CD8-positive, alpha-beta memory T cell (primary cell): ENCODE results near the gene CALU. TPM values are rescaled to one million over a fixed set of nuclear protein-coding genes. Genes with fewer than 3 reads are reported as not detected.

Experiments
- CTCF ChIA-PET: fragments of 350-600 bp; sonication (Branson Sonifier 250); formaldehyde crosslinking; loops from one replicate; lab custom pipeline; 2021; ENCODE audit warnings: antibody characterized with exemption; lab: Charles Lee
- POLR2A ChIA-PET: fragments of 350-600 bp; sonication (Branson Sonifier 250); formaldehyde crosslinking; loops from one replicate; lab custom pipeline; 2021; ENCODE audit warnings: antibody characterized with exemption; lab: Charles Lee
- DNase-seq, 5 donors: peaks; one replicate each; pipeline versions ENCODE4 v3.0.0 to v3.0.0-alpha.2; 2020 to 2022; ENCODE audit warnings: mixed read lengths in 1 of 5
- H3K27ac ChIP-seq: one replicate; pipeline ENCODE4 v1.7.0; 2013; ENCODE audit warnings: low read depth, mild to moderate bottlenecking, low read length, moderate library complexity
- H3K27me3 ChIP-seq: 2 replicates; pipeline ENCODE4 v1.7.0; 2013; ENCODE audit warnings: low read length, mild to moderate bottlenecking; ENCODE audit not compliant: insufficient read depth, poor library complexity, severe bottlenecking
- H3K36me3 ChIP-seq: 2 replicates; pipeline ENCODE4 v1.7.0; 2013; ENCODE audit warnings: mild to moderate bottlenecking, low read length, moderate library complexity; ENCODE audit not compliant: insufficient read depth
- H3K4me1 ChIP-seq: 2 replicates; pipeline ENCODE4 v1.7.0; 2013; ENCODE audit warnings: mild to moderate bottlenecking, low read length, moderate library complexity; ENCODE audit not compliant: insufficient read depth
- H3K4me3 ChIP-seq: 2 replicates; pipeline ENCODE4 v1.7.0; 2013; ENCODE audit warnings: mild to moderate bottlenecking, low read length
- H3K9me3 ChIP-seq: 2 replicates; pipeline ENCODE4 v1.7.0; 2013; ENCODE audit warnings: mild to moderate bottlenecking, low read length
- H3K27ac Mint-ChIP-seq, 8 donors: one replicate each; pipeline ENCODE4 v1.8.0; 2020 to 2021; ENCODE audit warnings: mixed read lengths in 8 of 8, mild to moderate bottlenecking in 6 of 8, inconsistent platforms in 3 of 8, moderate library complexity in 3 of 8
- H3K27me3 Mint-ChIP-seq, 2 donors: one replicate each; pipeline ENCODE4 v1.8.0; 2020 to 2021; ENCODE audit warnings: mixed read lengths in 2 of 2, mild to moderate bottlenecking in 1 of 2, moderate library complexity in 1 of 2
- H3K36me3 Mint-ChIP-seq, 3 donors: one replicate each; pipeline ENCODE4 v1.8.0; 2020 to 2021; ENCODE audit warnings: mixed read lengths in 3 of 3, inconsistent platforms in 1 of 3, mild to moderate bottlenecking in 1 of 3
- H3K4me1 Mint-ChIP-seq, 3 donors: one replicate each; pipeline ENCODE4 v1.8.0; 2020 to 2021; ENCODE audit warnings: mixed read lengths in 3 of 3, inconsistent platforms in 1 of 3, mild to moderate bottlenecking in 1 of 3
- H3K4me3 Mint-ChIP-seq, 7 donors: one replicate each; pipeline ENCODE4 v1.8.0; 2020 to 2021; ENCODE audit warnings: mixed read lengths in 7 of 7, mild to moderate bottlenecking in 6 of 7, moderate library complexity in 4 of 7, inconsistent platforms in 2 of 7
- H3K9me3 Mint-ChIP-seq, 5 donors: one replicate each; pipeline ENCODE4 v1.8.0; 2020 to 2022; ENCODE audit warnings: mixed read lengths in 5 of 5, mild to moderate bottlenecking in 3 of 5, moderate library complexity in 2 of 5, inconsistent platforms in 1 of 5
- polyA plus RNA-seq: library from polyadenylated mRNA; unstranded; fragments of 300-500 nt; fragmentation: Illumina TruSeq; gene quantifications from one replicate; pipeline ENCODE4 v1.2.3, GENCODE V29; 2021
- total RNA-seq, 2 experiments: library from RNA; stranded (reverse); gene quantifications; one replicate each; pipeline ENCODE4 v1.2.3, GENCODE V29; 2021

CALU gene
- total and polyA plus RNA-seq, 3 experiments from 2014 or later: 28.8 to 52.0 (median 51.4) TPM

DNA sequence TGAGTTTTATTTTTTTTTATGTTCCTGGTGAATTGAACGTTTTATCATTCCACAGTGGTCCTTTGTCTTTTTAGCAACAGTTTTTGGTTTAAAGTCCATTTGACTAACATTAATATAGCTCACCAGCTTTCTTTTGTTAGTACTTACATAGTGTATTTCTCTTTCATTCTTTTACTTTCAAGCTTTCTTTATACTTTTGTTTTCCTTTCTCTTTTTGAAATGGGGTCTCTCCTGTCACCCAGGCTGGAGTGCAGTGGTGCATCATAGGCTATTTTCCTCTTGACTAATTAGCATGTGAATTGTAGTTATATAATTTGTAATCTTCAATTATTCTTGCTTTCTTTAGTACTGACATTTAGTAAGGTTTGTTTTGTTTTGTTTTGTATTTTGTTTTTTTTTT, 39.3 kb upstream of the CALU start:
- peaks cover 45 to 60% of the 10 kb centered on the region in 2 donors for H3K27me3 Mint-ChIP-seq
- H3K27ac Mint-ChIP-seq: no peak overlapping the region
- Histone ChIP-seq H3K9me3 (no peaks in the 10 kb centered on the region), H3K4me3 (no peak overlapping the region), H3K27ac (no peak overlapping the region), H3K4me1 (no peaks in the 10 kb centered on the region), H3K27me3 (peaks cover 32% of the 10 kb centered on the region), H3K36me3 (no peaks in the 10 kb centered on the region)
- no peak overlapping the region for H3K4me3 Mint-ChIP-seq
- no peaks in the 10 kb centered on the region for H3K9me3 Mint-ChIP-seq
- no peaks in the 10 kb centered on the region for H3K36me3 Mint-ChIP-seq
- H3K4me1 Mint-ChIP-seq: peaks cover 8 to 15% (median 14%) of the 10 kb centered on the region in 3 donors
- ChIA-PET POLR2A (interaction anchor here (0.8 kb wide), 1 partner anchor 167 kb away, joined by 4 read pairs; no protein-coding TSS in a partner anchor), CTCF (interaction anchor here (0.6 kb wide), 1 partner anchor 44 kb away, joined by 3 read pairs; no protein-coding TSS in a partner anchor)
- no peak for DNase-seq

DNA sequence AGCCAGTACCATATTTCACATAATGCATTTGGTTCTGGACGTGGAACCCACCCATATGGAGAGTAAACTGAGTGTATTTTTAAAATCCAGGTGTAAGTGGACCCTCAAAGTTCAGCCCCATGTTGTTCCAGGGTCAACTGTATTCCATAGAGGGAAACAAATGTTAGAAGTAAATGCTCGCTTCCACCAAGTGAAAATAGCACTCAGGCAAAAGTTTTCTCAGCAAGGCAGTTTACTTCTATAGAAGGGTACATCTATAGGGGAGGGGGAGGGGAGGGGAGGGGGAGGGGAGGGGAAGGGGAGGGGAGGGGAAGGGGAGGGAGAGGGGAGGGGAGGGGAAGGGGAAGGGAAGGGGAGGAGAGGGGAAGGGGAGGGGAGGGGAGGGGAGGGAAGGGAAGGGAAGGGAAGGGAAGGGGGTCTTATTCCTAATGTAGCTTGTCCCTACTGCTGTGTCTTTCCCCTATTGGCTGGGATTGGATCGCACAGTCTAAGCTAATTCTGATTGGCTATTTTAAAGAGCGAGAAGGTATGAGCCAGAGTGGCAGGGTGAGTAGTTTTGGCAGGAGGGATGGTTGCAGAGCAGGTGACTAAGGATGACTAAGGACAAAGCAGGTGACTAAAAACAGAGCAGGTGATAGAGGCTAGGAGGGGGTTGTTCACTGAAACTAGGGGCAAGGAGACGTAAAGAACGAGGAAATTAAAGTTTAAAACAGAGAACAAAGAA, 37.9 kb upstream of the CALU start:
- Mint-ChIP-seq H3K9me3 (no peaks in the 10 kb centered on the region), H3K4me1 (peaks cover 8 to 15% (median 14%) of the 10 kb centered on the region in 3 donors), H3K27ac (no peak overlapping the region), H3K4me3 (no peak overlapping the region), H3K36me3 (no peaks in the 10 kb centered on the region), H3K27me3 (peaks cover 38 to 47% of the 10 kb centered on the region in 2 donors)
- Histone ChIP-seq H3K27ac (no peak overlapping the region), H3K4me3 (no peak overlapping the region), H3K4me1 (no peaks in the 10 kb centered on the region), H3K9me3 (no peaks in the 10 kb centered on the region), H3K27me3 (peaks cover 31% of the 10 kb centered on the region), H3K36me3 (no peaks in the 10 kb centered on the region)
- POLR2A ChIA-PET: no interaction called here
- DNase-seq: no peak
- CTCF ChIA-PET: no interaction called here

DNA sequence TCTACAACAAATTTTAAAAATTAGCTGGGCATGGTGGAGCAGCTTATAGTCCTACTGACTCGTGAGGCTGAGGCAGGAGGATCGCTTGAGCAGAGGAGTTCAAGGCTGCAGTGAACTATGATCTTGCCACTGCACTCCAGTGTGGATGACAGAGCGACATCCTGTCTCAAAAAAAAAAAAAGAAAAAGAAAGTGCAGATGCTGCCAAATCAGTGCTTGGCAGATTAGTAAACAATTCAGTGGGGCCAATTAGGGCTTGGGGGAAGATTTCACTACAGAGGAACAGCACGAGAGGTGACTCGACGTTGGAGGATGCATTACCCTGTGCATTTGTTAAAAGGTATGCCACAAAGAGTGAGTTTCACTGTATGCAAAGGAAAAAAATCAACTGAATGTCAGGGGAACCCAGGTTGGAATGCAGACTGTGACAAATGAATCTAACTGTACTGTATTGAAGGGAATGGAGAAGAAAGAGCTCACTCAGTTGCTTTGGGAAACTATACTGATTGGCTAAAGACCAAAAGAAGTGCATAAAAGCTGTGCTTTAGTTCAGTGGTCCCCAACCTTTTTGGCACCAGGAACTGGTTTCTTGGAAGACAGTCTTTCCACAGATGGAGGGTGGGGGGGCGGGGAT, 35.4 kb upstream of the CALU start:
- H3K4me3 Mint-ChIP-seq: no peak overlapping the region
- H3K36me3 ChIP-seq: no peaks in the 10 kb centered on the region
- H3K27ac ChIP-seq: no peak overlapping the region
- peak overlapping the region in 1 of 8 donors; percentile 78 for H3K27ac Mint-ChIP-seq
- POLR2A ChIA-PET: no interaction called here
- H3K27me3 Mint-ChIP-seq: peaks cover 20 to 22% of the 10 kb centered on the region in 2 donors
- CTCF ChIA-PET: no interaction called here
- peaks cover 7% of the 10 kb centered on the region for H3K27me3 ChIP-seq
- no peaks in the 10 kb centered on the region for H3K9me3 ChIP-seq
- no peak overlapping the region for H3K4me3 ChIP-seq
- H3K36me3 Mint-ChIP-seq: no peaks in the 10 kb centered on the region
- H3K4me1 Mint-ChIP-seq: no peaks in the 10 kb centered on the region
- DNase-seq: no peak
- H3K4me1 ChIP-seq: no peaks in the 10 kb centered on the region
- no peaks in the 10 kb centered on the region for H3K9me3 Mint-ChIP-seq

DNA sequence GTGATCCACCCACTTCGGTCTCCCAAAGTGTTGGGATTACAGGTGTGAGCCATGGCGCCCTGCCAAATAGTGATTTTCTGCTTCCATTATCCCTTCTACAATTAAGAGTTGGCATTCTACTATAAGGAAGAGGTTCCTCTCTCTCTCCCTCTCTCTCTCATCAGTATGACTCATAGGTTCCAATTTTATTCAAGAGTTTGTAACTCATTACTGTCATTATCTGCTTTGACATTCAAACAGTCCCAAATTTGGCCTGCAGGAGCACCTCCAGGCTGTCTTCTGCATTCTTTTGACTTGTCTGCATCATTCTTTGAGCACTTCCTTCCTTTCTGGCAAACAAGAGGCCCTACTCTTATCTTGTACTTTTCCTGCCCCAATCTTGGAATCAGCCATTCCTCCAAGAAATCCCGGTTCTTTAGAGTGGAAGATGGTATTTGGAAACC, 33.2 kb upstream of the CALU start:
- Mint-ChIP-seq H3K9me3 (no peaks in the 10 kb centered on the region), H3K4me1 (no peaks in the 10 kb centered on the region), H3K27ac (no peak overlapping the region), H3K4me3 (no peak overlapping the region), H3K36me3 (no peaks in the 10 kb centered on the region), H3K27me3 (peaks cover 4 to 7% of the 10 kb centered on the region in 2 donors)
- DNase-seq: no peak
- Histone ChIP-seq H3K27ac (no peak overlapping the region), H3K27me3 (no peaks in the 10 kb centered on the region), H3K4me1 (no peaks in the 10 kb centered on the region), H3K36me3 (no peaks in the 10 kb centered on the region), H3K9me3 (no peaks in the 10 kb centered on the region), H3K4me3 (no peak overlapping the region)
- POLR2A ChIA-PET: no interaction called here
- CTCF ChIA-PET: no interaction called here

DNA sequence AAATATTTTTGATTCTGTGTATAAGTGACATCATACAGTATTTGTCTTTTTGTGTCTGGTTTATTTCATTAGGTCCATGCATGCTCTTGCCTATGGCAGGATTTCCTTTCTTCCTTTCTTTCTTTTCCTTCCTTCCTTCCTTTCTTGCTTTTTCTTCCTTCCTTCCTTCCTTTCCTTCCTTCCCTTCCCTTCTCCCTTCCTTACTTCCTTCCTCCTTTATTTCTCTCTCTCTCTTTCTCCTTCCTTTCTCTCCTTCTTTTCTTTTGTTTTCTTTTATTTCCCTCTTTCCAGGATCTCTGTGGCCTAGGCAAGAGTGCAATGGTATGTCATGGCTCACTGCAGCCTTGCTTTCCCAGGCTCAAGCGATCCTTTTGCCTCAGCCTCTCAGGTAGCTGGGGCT, 31.4 kb upstream of the CALU start:
- peaks cover 0 to 7% of the 10 kb centered on the region in 2 donors for H3K27me3 Mint-ChIP-seq
- no peaks in the 10 kb centered on the region for H3K36me3 ChIP-seq
- H3K4me3 Mint-ChIP-seq: no peak overlapping the region
- H3K9me3 Mint-ChIP-seq: no peaks in the 10 kb centered on the region
- H3K4me1 Mint-ChIP-seq: no peaks in the 10 kb centered on the region
- ChIA-PET POLR2A (no interaction called here), CTCF (interaction anchor here (1.6 kb wide), 1 partner anchor 31 kb away, joined by 4 read pairs; the partner anchor contains the start of gene CALU)
- no peak for DNase-seq
- no peaks in the 10 kb centered on the region for H3K4me1 ChIP-seq
- peaks cover 0 to 7% (median 0%) of the 10 kb centered on the region in 3 donors for H3K36me3 Mint-ChIP-seq
- peak overlapping the region in 1 of 8 donors; percentile 1 for H3K27ac Mint-ChIP-seq
- no peak overlapping the region for H3K4me3 ChIP-seq
- no peaks in the 10 kb centered on the region for H3K27me3 ChIP-seq
- no peaks in the 10 kb centered on the region for H3K9me3 ChIP-seq
- no peak overlapping the region for H3K27ac ChIP-seq

DNA sequence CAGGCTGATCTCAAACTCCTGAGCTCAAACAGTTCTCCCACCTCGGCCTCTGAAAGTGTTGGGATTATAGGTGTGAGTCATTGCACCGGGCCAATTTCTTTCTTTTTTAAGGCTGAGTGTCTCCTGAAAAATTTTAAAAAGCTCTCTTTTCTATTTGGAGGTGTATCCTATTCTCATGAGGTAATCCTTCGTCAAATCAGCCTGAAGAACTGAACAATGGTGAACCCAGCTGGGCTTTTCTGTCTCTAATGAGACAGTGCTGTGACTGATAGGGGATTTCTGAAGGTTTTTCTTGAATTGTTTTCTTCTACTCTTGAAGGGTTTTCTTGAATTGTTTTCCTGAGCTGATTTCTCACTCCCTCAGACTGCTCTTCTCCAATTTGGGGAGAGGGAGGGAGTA, 30.9 kb upstream of the CALU start:
- CTCF ChIA-PET: interaction anchor here (1.6 kb wide), 1 partner anchor 31 kb away, joined by 4 read pairs; the partner anchor contains the start of gene CALU
- no peaks in the 10 kb centered on the region for H3K36me3 ChIP-seq
- no peak overlapping the region for H3K4me3 Mint-ChIP-seq

DNA sequence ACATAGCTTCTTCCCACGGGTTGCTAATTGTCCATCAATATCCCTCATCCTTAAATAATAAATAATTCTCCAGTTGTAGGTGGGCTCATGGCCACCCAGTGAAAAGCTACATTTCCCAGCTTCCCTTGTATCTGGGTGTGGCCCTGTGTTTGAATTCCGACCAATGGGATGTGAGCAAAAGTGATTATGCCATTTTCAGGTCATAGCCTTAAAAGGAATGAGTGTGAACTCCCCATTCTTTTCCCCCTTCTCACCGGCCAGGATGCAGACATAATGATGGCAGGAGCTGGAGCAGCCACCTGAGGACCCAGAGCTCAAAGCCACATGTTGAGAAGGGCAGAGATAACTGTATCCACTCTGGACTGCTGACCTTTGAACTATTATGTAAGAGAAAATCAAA, 30.3 kb upstream of the CALU start:
- H3K4me1 Mint-ChIP-seq: no peaks in the 10 kb centered on the region
- H3K4me3 Mint-ChIP-seq: no peak overlapping the region
- POLR2A ChIA-PET: no interaction called here

More for the DNA sequence above, 30.9 kb upstream of the CALU start:
- POLR2A ChIA-PET: no interaction called here
- H3K9me3 Mint-ChIP-seq: no peaks in the 10 kb centered on the region
- no peaks in the 10 kb centered on the region for H3K4me1 Mint-ChIP-seq
- H3K27me3 Mint-ChIP-seq: peaks cover 2 to 7% of the 10 kb centered on the region in 2 donors
- H3K36me3 Mint-ChIP-seq: peaks cover 0 to 8% (median 0%) of the 10 kb centered on the region in 3 donors
- DNase-seq: no peak
- no peak overlapping the region for H3K27ac Mint-ChIP-seq
- no peak overlapping the region for H3K27ac ChIP-seq
- H3K4me3 ChIP-seq: no peak overlapping the region
- no peaks in the 10 kb centered on the region for H3K4me1 ChIP-seq
- no peaks in the 10 kb centered on the region for H3K9me3 ChIP-seq
- H3K27me3 ChIP-seq: no peaks in the 10 kb centered on the region

DNA sequence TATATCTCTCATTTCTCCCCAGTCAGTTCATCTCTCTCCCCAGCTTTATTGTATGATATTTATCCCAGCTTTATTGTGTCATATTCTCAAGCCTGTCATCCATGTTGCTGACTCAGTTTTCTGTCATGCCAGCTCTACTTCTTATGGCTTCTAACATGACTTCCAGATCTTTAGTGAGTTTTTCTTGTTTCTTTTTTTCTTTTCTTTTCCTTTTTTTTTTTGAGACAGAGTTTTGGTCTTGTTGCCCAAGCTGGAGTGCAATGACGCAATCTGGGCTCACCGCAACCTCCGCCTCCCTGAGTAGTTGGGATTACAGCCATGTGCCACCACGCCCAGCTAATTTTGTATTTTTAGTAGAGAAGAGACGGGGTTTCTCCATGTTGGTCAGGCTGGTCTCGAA, 28.7 kb upstream of the CALU start:
- ChIA-PET CTCF (no interaction called here), POLR2A (no interaction called here)
- Histone ChIP-seq H3K4me3 (no peak overlapping the region), H3K9me3 (no peaks in the 10 kb centered on the region), H3K27me3 (peaks cover 4% of the 10 kb centered on the region), H3K27ac (no peak overlapping the region), H3K36me3 (no peaks in the 10 kb centered on the region), H3K4me1 (no peaks in the 10 kb centered on the region)
- Mint-ChIP-seq H3K9me3 (no peaks in the 10 kb centered on the region), H3K27me3 (peaks cover 7 to 22% of the 10 kb centered on the region in 2 donors), H3K27ac (no peak overlapping the region), H3K36me3 (peaks cover 0 to 8% (median 0%) of the 10 kb centered on the region in 3 donors), H3K4me3 (no peak overlapping the region), H3K4me1 (no peaks in the 10 kb centered on the region)
- no peak for DNase-seq

More for the DNA sequence above, 30.3 kb upstream of the CALU start:
- H3K36me3 ChIP-seq: no peaks in the 10 kb centered on the region
- no peak overlapping the region for H3K4me3 ChIP-seq
- DNase-seq: no peak
- Mint-ChIP-seq H3K27me3 (peaks cover 5 to 12% of the 10 kb centered on the region in 2 donors), H3K36me3 (peaks cover 0 to 8% (median 0%) of the 10 kb centered on the region in 3 donors), H3K9me3 (no peaks in the 10 kb centered on the region), H3K27ac (no peak overlapping the region)
- no peaks in the 10 kb centered on the region for H3K4me1 ChIP-seq
- no peaks in the 10 kb centered on the region for H3K27me3 ChIP-seq
- H3K9me3 ChIP-seq: no peaks in the 10 kb centered on the region
- CTCF ChIA-PET: interaction anchor here (1.6 kb wide), 1 partner anchor 30 kb away, joined by 4 read pairs; the partner anchor contains the start of gene CALU
- H3K27ac ChIP-seq: no peak overlapping the region
